MCF 10A (cell line): ENCODE results near the gene ACTR1B. TPM values are rescaled to one million over a fixed set of nuclear protein-coding genes. Genes with fewer than 3 reads are reported as not detected.

Source experiments
- BruUV-seq: library from RNA; stranded (reverse); fragments of 400-500 nt; replicated peaks from 2 replicates; lab custom pipeline; 2021; lab: Mats Ljungman, UMichigan
- CTCF ChIA-PET: fragments of 300-600 bp; sonication (Branson Sonifier 250); formaldehyde crosslinking; extraction: SDS; loops from one replicate; lab custom pipeline; 2021; ENCODE audit warnings: antibody characterized with exemption, inconsistent platforms; lab: Yijun Ruan, JAX
- POLR2A ChIA-PET: fragments of 300-600, 350-650 bp; sonication (Branson Sonifier 250); formaldehyde crosslinking; extraction: SDS; loops from one replicate; lab custom pipeline; 2020; ENCODE audit warnings: antibody characterized with exemption, inconsistent platforms; lab: Yijun Ruan, JAX
- DNase-seq: peaks from one replicate; pipeline ENCODE4 v3.0.0-alpha.2; 2018; ENCODE audit not compliant: unreplicated experiment
- H3K27ac Mint-ChIP-seq: one replicate; pipeline ENCODE4 v1.8.0; 2022; ENCODE audit warnings: mild to moderate bottlenecking, low read depth, mixed read lengths; ENCODE audit not compliant: unreplicated experiment
- H3K27me3 Mint-ChIP-seq: one replicate; pipeline ENCODE4 v1.8.0; 2022; ENCODE audit warnings: mixed read lengths; ENCODE audit not compliant: insufficient read depth, unreplicated experiment
- H3K36me3 Mint-ChIP-seq: one replicate; pipeline ENCODE4 v1.8.0; 2022; ENCODE audit warnings: mild to moderate bottlenecking, moderate library complexity, mixed read lengths; ENCODE audit not compliant: insufficient read depth, unreplicated experiment
- H3K4me1 Mint-ChIP-seq: one replicate; pipeline ENCODE4 v1.8.0; 2022; ENCODE audit warnings: mixed read lengths; ENCODE audit not compliant: insufficient read depth, unreplicated experiment
- H3K4me3 Mint-ChIP-seq: one replicate; pipeline ENCODE4 v1.8.0; 2022; ENCODE audit warnings: mild to moderate bottlenecking, moderate library complexity, mixed read lengths; ENCODE audit not compliant: unreplicated experiment
- H3K9me3 Mint-ChIP-seq: one replicate; pipeline ENCODE4 v1.8.0; 2022; ENCODE audit warnings: mixed read lengths; ENCODE audit not compliant: unreplicated experiment
- intact Hi-C: fragments of 100-400 bp; cut with micrococcal nuclease; formaldehyde crosslinking; loops from 2 replicates; pipeline ENCODE4 v1.14.1; 2022
- total RNA-seq: library from RNA; stranded (reverse); gene quantifications from 2 replicates; pipeline ENCODE4 v1.2.3, GENCODE V29; 2022
- TF ChIP-seq, protein P1 (sequence below): fragments of 200-600 bp; IDR thresholded peaks from one replicate; pipeline ENCODE4 v1.8.0; 2022; ENCODE audit warnings: antibody characterized with exemption, mild to moderate bottlenecking; ENCODE audit not compliant: unreplicated experiment

Gene ACTR1B
- total RNA-seq, 1 experiment from 2014 or later, result 63.7 TPM

DNA sequence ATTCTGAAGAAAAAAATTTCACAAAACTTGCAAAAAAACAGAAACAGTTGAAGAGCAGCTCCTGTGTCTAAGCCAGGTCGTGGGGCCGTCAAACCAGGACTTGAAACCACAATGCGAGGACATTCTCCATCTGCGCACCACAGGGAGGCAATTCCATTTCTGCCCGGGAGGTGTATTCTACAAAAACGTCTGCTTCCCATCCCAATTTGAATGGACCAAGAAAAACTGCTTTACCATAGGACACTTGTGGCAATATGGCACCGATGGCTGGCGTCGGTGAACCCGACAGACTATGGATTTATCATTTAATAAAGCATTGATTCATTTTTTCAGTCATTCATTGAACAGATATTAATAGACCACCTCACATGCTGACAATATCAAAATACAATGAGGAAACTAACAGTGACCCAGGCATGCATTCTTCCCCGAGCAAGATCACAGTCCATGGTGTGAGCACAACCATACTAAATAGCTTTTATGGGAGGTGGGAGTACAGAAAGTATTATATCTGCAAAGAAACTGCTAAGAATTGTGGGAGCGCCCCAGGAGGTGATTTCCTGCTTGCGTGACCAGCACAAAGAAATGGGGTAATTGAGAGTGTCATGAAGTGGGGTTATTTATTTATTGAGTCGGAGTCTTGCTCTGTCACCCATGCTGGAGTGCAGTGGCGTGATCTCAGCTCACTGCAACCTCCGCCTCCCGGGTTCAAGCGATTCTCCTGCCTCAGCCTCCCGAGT is 39.1 kb upstream of the ACTR1B start:
- CTCF ChIA-PET, result interaction anchor here (0.5 to 2.1 kb wide), 5 partner anchors 9 to 486 kb away, joined by 3 to 6 read pairs (median 4); no protein-coding TSS in a partner anchor

GRCh38 chr2:97701851-97702465 is 38.1 kb upstream of the ACTR1B start:
- intact Hi-C loops, result loop anchor here (2.0 kb wide), 1 partner anchor 567 kb away; no protein-coding TSS in a partner anchor
- BruUV-seq, result no TSS peak
- no peak overlapping the region for H3K27ac Mint-ChIP-seq
- peaks cover 11% of the 10 kb centered on the region for H3K4me1 Mint-ChIP-seq
- POLR2A ChIA-PET, result no interaction called here
- DNase-seq, result no peak
- H3K9me3 Mint-ChIP-seq, result no peaks in the 10 kb centered on the region
- H3K27me3 Mint-ChIP-seq, result no peaks in the 10 kb centered on the region
- CTCF ChIA-PET, result interaction anchor here (0.6 to 6.3 kb wide), 10 partner anchors 15 to 683 kb away, joined by 3 to 97 read pairs (median 3); partner anchors contain the start of gene ACTR1B
- H3K36me3 Mint-ChIP-seq, result no peaks in the 10 kb centered on the region
- TF ChIP-seq, protein P1, sequence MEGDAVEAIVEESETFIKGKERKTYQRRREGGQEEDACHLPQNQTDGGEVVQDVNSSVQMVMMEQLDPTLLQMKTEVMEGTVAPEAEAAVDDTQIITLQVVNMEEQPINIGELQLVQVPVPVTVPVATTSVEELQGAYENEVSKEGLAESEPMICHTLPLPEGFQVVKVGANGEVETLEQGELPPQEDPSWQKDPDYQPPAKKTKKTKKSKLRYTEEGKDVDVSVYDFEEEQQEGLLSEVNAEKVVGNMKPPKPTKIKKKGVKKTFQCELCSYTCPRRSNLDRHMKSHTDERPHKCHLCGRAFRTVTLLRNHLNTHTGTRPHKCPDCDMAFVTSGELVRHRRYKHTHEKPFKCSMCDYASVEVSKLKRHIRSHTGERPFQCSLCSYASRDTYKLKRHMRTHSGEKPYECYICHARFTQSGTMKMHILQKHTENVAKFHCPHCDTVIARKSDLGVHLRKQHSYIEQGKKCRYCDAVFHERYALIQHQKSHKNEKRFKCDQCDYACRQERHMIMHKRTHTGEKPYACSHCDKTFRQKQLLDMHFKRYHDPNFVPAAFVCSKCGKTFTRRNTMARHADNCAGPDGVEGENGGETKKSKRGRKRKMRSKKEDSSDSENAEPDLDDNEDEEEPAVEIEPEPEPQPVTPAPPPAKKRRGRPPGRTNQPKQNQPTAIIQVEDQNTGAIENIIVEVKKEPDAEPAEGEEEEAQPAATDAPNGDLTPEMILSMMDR, result no peak
- H3K4me3 Mint-ChIP-seq, result no peak overlapping the region

More for the DNA sequence above, 39.1 kb upstream of the ACTR1B start:
- Mint-ChIP-seq H3K27ac (no peak overlapping the region), H3K9me3 (no peaks in the 10 kb centered on the region), H3K4me1 (peaks cover 6% of the 10 kb centered on the region), H3K4me3 (no peak overlapping the region), H3K36me3 (no peaks in the 10 kb centered on the region), H3K27me3 (no peaks in the 10 kb centered on the region)
- no peak for DNase-seq
- TF ChIP-seq, protein P1, result no peak
- POLR2A ChIA-PET, result no interaction called here
- intact Hi-C loops, result no loop called here
- BruUV-seq, result no TSS peak

DNA sequence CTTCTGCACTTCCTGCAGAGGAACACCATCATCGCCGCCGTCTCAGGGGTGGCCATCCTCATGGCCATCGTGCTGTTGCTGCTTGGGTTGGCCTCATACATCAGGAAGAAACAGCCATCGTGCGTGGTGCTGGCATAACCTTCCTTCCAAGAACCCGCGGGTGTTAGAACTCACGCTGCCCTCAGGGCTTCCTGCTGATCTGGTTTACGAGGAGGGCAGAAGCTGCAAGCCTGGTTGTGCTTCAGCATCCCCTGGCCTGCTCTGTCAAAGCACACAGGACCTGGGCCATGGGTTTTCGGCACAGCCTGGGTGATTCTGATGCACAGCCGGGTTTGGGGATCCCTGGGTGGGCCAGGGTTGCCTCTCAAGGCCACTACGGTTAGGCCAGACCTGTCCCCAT is 37.3 kb upstream of the ACTR1B start:
- no peak overlapping the region for H3K4me3 Mint-ChIP-seq
- no TSS peak for BruUV-seq
- no peak for DNase-seq
- intact Hi-C loops, result loop anchor here (2.0 kb wide), 1 partner anchor 568 kb away; no protein-coding TSS in a partner anchor
- peaks cover 14% of the 10 kb centered on the region for H3K4me1 Mint-ChIP-seq
- H3K9me3 Mint-ChIP-seq, result no peaks in the 10 kb centered on the region
- H3K27me3 Mint-ChIP-seq, result no peaks in the 10 kb centered on the region
- H3K27ac Mint-ChIP-seq, result no peak overlapping the region
- POLR2A ChIA-PET, result no interaction called here
- TF ChIP-seq, protein P1, result no peak
- H3K36me3 Mint-ChIP-seq, result no peaks in the 10 kb centered on the region
- CTCF ChIA-PET, result interaction anchor here (0.7 to 6.3 kb wide), 14 partner anchors 7 to 684 kb away, joined by 3 to 102 read pairs (median 4); partner anchors contain the start of gene ZAP70
